AG09309 (cell line): ENCODE measurements around the gene PMEPA1.

Experiments used
- DNase-seq: peaks from one replicate; pipeline ENCODE4 v3.0.0-alpha.2; 2010; ENCODE audit warnings: low read depth
- H3K4me3 ChIP-seq: 2 replicates; pipeline ENCODE4 v1.5.1; 2011; ENCODE audit warnings: mild to moderate bottlenecking, low read depth, low read length, moderate library complexity; ENCODE audit not compliant: control insufficient read depth
- TF ChIP-seq, protein P1 (sequence below): IDR thresholded peaks from 2 replicates; pipeline ENCODE4 v1.5.1; 2011; ENCODE audit warnings: mild to moderate bottlenecking, low read depth, low read length, inconsistent platforms; ENCODE audit not compliant: insufficient read depth, control insufficient read depth; ENCODE audit errors: missing control alignments

PMEPA1 gene

DNA sequence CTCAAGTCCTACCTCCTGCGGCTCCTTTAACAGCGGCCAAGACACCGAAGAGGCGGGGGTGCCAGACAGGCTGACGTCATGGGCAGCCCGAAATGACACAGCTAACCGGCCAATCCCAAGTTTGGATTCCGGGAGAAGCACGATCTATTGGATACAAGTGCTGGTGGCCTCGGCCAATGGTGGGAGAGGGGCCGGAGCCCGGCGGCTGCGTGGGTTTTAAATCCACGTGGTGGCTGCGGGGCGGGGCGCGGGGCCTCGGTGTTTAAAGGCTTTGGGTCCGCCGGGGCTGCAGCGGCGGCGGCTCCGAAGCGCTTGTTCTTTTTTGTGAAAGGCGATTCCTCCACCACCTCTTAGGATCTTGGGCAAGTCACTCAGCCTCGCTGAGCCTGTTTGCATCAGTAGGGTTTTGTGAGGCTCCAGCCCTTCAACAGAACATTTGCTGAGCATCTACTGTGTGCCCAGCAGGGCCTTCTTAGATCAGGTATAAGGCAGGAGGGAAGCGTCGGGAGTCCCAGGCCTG, 8.7 kb upstream of the PMEPA1 start:
- TF ChIP-seq, protein P1, sequence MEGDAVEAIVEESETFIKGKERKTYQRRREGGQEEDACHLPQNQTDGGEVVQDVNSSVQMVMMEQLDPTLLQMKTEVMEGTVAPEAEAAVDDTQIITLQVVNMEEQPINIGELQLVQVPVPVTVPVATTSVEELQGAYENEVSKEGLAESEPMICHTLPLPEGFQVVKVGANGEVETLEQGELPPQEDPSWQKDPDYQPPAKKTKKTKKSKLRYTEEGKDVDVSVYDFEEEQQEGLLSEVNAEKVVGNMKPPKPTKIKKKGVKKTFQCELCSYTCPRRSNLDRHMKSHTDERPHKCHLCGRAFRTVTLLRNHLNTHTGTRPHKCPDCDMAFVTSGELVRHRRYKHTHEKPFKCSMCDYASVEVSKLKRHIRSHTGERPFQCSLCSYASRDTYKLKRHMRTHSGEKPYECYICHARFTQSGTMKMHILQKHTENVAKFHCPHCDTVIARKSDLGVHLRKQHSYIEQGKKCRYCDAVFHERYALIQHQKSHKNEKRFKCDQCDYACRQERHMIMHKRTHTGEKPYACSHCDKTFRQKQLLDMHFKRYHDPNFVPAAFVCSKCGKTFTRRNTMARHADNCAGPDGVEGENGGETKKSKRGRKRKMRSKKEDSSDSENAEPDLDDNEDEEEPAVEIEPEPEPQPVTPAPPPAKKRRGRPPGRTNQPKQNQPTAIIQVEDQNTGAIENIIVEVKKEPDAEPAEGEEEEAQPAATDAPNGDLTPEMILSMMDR, result no peak
- H3K4me3 ChIP-seq, result peak overlapping the region; percentile 26
- peak; percentile 85 for DNase-seq

DNA sequence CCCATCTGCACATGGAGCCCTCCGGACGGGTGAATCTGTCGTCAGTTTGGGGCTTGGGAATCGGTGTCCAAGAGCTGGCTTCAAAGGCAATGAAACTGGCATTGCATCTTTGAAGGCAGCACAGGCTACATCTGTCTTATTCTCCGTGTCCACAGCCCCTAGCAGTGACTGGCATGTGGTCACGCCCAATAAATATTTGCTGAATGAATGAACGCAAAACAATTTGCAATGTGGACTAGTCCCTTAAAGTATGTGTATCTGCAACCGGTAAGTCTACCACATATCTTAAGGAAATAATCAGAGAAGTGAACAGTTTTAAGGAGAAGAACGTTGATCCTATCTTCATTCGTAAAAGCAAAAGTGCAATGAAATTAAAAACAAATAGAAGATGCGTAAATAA, 8.0 kb upstream of the PMEPA1 start:
- no peak overlapping the region for H3K4me3 ChIP-seq
- no peak for DNase-seq
- TF ChIP-seq, protein P1, result no peak

DNA sequence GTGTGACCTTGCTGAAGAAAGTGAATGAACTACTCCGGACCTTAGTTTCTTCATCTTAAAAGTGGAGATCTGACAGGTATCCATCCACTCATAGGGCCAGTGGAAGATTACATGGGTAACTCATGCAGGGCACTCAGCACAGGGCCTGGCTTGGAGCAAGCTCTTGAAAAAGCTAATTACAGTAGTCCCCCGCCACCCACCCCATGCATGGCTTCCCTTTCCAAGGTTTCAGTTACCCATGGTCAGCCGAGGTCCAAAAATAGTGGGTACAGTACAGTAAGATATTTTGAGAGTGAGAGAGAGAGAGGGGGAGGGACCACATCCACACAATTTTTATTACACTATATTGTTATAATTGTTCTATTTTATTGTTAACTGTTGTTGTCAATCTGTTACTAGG, 7.1 kb upstream of the PMEPA1 start:
- DNase-seq, result no peak
- TF ChIP-seq, protein P1, result no peak

DNA sequence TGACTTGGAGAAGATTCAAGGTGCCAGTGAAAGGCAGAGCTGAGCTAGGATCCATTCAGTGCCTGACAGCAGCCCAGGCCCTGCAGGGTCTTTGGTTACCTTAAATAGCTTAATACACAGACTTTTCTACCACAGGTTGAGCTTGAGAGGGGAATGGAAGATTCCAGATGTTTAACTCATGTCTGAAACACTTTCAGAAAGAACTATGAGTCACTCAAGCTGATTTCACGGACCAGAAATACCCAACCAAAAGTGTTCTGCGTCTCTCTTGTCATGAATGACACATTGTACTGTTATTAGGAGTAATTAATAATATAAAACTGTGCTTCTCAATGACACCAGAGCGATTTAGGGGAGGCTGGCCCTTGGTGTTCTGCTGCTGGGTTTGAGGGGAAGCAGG, 6.4 kb upstream of the PMEPA1 start:
- no peak for DNase-seq
- TF ChIP-seq, protein P1, result no peak

More for the DNA sequence above, 7.1 kb upstream of the PMEPA1 start:
- H3K4me3 ChIP-seq, result no peak overlapping the region

DNA sequence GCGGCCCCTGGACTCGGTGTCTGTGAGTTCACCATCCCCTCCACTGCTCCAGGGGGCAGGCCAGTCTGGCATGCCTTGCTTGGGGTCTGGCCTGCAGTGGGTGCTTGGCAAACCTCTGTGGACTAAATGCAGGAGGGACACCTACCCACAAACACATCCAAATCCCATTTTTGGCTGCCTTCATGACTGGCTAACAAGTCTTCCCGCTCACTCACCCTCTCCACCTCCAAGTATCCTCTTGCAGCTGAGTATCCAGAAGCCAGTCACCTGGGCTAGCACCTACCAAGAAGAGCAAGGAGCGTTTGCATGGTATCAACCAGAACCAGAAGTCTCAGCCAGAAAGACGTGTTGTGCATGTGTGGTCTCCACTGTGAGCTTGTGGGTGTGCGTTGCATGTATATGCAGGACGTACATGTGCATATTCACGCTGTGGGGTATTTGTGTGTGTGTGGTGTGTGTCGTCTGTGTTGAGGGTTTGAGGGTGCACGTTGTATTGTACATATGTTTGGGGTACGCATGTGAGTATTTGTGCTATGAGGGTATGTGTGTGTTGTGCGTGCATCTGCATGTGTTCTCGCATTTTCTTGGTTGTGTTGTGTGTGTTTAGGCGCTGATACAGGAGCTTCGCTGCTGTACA, 5.6 kb upstream of the PMEPA1 start:
- TF ChIP-seq, protein P1, result no peak
- no peak overlapping the region for H3K4me3 ChIP-seq
- DNase-seq, result no peak

More for the DNA sequence above, 6.4 kb upstream of the PMEPA1 start:
- no peak overlapping the region for H3K4me3 ChIP-seq

DNA sequence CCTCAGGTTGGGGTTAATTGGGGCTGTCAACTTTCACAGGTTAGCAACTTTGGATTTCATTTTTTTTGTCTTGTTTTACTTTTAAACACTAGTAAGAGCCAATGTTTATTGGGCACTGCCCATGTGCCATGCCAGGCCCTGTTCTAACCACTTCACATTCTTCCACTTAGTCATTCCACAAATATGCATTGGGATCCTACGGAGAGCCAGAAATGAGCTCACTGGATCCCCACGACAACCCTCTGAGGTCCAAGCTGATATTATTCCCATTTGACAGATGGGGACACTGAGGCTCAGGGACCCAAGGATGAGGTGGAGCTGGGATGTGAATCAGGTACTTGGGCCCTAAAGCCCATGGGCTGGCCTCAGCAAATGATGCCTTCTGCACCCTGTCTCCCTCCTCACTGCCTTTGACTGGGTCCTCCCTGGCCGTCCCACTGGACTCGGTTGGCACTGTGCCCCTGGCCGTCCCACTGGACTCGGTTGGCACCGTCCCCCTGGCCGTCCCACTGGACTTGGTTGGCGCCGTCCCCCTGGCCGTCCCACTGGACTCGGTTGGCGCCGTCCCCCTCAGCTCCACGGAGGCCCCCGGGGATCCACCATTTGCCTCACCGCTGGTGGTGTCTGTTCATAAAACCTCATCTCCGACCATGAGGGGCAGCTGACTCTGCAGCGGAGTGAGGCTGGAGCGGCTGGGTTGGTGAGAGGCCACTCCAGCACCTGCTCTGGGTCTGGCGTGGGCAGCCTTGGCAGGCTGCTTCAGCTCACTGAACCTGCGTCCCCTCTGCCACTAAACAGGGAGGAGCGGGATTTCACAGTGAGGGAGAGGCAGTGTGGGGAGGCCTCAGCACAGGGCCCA, 4.8 kb upstream of the PMEPA1 start:
- peak; percentile 47 for DNase-seq
- TF ChIP-seq, protein P1, result no peak

More for the DNA sequence above, 4.8 kb upstream of the PMEPA1 start:
- H3K4me3 ChIP-seq, result no peak overlapping the region
